GM18907 (cell line): ENCODE results near the gene NEURL4.

Experiments used
- ATAC-seq: cut with Tn5 transposase; IDR thresholded peaks from one replicate; pipeline ENCODE4 v1.9.1; 2021; ENCODE audit warnings: mild to moderate bottlenecking, moderate library complexity; ENCODE audit not compliant: unreplicated experiment

Gene NEURL4

DNA sequence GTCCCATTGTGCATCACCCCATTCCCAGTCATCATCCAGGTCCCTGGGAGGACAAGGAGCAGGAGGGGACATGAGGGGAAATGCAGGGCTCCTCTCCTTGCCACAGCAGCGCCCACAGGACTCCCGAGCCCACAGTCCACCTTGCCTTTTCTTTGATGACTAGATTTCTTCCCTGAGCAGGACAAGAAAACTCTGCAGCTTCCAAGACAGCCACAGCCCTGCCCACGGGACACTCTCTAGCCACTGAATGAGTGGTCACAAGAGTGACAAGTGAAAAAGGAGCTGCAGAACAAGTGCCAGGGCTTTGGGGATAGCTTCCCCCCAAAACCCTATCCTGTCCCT, 4.7 kb downstream of the NEURL4 start:
- no peak for ATAC-seq

DNA sequence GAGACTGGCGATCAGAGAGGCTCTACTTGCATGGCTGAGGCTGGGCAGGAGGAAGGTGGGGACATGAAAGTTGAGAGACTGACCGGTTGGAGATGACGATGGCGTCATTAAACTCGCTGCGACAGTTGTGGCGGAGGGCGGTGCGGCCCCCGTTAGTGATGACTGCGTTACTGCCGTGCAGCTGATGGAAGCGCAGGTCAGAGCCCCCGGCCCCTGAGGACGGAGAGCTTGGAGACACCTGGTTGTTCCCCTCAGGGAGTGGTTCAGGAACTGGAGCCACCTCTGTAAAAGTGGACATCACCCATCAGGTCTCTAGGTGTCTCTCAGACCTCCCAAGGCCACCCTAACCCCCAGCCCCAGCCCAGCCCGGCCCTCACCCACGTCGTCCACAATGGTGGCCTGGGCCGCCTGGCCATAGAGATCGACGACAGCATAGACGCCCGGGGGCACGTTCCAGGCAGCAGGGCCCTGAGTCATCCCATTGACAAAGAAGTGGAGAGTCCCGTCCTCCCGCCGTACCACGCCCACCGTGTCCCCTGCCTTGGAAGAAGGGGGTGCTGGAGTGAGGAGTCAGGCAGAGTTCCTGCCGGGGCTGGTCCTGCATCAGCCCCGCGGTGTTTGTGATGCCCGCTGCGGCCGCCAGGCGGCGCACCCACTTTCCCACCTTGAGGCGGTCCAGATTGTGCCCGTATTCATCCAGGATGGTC, 5.3 kb downstream of the NEURL4 start:
- ATAC-seq: no peak

DNA sequence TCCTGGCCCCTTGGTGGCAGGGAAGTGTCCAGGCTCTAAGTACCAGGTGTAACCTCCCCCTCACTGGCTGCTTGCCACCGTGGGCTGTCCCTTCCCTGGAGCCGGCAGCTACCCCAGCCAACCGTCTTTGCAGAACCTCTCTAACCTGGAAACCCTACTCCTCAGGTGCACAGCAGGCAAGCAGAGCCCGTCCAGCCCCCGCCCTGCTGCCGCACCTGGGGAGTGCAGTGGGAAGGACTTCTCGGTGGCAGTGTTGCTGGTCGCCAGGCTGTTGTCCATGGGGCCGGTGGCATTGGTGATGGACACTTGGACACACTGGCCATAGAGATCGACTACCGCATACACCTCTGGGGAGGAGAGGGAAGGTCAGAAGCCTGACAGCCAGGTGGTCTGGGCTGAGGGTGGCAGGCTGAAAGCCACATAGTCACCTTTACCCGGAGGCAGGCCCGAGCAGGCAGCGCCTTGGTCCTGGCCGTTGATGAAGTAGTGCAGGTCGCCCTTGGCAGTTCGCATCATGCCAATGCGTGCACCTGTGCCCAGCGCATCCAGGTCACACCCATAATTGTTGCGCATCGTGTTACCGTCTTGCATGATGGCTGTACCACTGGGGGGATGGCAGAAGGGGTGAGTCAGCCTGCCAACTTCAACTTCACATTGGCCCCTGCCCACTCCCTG, 6.5 kb downstream of the NEURL4 start:
- ATAC-seq: no peak

DNA sequence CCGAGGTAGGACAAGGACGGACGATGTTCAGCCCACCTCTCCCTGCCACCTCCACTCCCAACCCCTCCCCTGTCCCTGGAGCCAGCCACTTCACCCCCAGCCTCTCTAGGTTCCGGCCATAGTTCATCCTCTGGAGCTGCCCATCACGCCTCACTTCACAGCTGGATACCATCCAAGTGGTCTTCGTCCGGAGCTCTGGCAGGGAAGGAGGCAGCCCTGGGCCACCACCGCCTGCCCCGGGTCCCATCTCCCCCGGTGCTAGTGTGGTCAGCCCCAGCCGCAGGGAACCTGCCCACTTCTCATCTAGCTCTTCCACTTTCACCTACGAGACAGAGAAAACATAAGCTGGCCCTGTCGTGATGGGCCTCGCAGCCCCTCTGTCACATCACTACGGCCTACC, 7.7 kb downstream of the NEURL4 start:
- ATAC-seq: no peak

DNA sequence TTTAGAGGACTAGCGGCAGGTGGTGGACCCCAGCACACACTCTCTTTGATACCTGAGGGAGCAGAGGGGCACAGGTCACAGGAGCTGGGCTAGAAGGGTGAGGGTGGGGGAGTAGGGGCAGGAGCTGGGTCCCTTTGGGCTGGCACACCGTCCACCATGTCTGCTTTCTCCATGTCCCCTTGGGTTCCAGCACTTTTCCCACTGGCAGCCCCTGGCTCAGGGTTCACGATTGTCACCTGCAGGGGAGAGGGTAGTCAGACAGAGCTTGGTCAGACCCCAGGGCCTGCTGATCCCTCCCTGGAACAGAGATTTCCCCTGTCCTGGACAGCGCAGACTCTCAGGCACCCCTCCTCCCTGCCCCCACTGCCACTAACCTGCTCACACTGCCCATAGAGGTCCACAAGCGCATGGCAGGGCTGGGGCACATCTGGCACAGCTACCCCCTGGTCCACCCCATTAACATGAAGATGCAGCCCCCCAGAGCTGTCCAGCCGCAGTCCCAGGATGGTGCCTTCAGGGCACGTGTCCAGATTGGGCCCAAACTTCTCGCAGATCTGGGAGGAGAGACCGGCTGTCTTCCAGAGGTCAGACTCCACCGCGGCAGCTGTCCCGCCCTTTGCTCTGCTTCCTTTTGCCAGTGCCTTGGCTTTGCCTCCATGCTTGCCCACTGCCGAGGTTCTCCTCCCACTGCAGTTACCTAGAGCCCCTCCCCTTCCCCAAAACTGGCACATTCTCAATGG, 10.8 kb downstream of the NEURL4 start:
- no peak for ATAC-seq

DNA sequence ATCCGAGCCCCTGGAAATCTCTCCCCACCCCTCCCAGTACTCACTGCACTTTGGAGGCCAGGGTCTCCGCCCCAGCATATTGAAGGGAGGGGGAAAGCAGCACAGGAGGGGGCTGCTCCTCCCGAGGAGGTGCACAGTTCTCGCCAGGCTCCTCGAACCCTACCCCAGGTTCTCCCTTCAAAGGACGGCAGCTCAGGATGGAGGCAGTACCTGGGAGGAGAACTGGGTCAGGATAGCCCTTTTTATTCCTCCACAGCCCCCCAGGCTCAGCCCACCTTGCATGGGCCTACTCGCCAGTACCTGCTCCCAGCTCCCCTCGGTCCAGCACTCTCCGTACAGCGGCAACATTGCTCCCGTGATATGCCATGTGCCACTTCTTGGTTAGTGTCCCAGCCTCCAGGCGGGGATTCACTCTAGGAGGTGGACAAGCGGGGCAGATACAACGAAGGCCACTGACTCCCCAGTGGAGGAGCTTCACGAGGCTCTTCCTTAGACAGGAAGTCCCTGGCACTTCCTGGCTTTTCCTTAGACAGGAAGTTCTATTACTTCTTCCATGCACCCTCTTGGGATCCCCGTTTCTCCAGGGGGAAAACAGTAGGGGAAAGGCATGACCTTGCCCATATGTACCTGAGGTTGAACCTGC, 11.9 kb downstream of the NEURL4 start:
- no peak for ATAC-seq

DNA sequence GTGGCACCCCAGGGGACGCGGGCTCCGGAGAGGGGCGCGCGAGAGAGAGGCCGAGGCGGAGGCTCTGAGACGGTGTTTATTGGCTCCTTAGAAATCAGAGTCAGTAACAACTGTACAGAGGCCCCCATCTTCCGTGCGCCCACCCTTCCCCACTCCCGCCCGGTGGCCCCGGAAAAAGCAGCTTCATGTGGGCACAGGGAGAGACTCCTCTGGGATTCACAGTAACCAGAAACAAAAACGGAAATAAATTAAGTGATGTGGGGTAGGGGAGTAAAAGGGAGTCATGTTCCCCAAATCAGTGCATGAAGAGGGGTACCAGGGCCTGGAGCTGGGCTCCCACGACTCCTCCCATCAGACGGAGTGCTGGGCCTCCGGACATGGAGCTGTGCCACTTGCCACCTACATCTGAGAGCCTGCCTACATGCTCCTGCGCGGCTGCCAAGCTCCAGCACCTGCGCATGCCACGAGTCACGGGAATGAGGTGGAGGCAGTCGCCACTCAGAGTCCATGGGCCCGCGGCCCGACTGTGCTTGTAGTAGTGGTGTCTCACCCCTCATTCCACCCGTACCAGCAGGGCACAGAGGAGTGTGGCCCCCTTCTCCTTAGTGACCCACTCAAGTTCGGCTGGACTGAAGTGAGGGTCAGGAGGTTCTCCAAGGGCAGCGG, 13.4 kb downstream of the NEURL4 start:
- no peak for ATAC-seq

DNA sequence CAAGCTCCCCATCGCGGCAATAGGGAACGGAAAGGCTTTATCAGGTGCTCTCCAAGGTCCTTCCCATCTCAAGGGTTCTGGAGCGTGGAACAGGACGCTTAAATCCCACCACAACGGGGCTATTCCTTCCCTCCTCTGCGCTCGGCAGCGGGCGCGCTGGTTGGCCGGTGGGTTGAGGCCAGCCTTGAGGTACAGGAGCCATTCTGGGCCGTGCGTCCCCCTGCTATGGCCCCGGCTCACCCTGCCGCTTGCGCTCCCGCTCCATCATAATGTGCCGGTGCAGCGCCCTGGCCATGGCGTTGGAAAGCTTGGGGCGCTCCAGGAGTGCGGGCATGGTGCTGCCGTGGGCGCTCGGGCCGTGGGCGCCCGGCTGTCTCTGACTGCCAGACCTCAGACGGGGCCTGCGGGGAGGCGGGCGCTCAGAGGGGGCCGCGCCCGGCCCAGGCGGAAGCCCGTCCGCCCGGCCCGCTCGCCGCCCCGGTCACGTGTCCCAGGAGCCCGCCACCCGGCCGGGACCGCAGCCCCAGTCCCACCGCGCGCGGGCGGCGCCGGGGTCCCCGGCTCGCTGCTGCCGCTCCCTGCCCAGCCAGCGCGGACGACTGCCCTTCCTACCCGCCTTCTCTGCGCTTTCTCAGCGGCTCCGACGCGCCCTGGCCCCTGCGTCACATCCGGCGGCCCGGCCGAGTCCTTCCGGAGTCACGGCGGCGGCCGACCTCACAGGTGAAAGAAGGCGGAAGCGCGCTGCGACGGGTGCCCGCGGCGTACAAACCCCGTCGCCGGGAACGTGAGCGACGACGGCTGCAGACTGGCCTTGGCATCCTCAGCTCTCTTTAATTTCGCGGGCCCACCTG, 14.2 kb downstream of the NEURL4 start, which contains the start of gene GPS2:
TSS of gene GPS2 (minus strand) at position 642 of the 851 bp plus-strand sequence. CDS start at position 334, 308 bp downstream.
- peak; percentile 61 for ATAC-seq

DNA sequence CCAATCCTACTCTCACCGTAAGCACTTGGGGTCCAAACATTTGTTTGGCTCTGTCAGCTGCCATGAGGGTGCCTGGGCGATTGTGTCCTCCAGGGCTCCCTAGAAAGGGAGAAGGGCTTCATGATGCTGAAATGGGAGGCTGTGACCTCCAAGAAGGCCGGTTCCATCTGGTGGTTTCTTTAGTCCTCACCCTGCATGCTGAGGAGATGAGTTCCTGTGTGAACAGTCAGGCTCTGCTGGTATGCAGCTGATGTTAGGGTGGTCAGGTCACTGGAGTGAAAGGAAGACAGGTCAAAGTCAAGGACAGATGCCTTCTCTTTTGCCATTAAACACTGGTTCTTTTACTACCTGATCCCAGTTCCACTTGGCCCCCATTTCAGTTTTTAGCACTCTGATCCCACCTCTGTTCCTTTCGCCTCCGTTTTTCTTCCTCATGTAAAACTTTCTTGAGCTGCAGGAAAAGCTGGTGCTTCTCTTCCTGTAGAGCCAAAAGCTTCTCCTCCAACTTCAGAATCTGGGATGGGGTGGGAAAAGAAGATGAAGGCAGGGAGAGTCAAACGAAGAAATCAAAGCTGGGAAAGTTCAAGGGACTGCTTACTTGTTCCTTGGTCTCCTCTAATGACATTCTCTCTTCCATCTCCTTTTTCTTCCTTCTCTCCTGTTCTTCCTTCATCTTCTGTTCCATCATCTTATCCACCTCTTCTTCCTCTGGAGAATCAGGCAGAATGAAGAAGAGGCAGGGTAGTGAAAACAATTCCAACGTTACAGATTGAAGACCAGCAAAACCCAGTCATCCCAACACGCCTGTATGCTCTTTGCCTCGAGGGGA, 15.0 kb downstream of the NEURL4 start:
- no peak for ATAC-seq

DNA sequence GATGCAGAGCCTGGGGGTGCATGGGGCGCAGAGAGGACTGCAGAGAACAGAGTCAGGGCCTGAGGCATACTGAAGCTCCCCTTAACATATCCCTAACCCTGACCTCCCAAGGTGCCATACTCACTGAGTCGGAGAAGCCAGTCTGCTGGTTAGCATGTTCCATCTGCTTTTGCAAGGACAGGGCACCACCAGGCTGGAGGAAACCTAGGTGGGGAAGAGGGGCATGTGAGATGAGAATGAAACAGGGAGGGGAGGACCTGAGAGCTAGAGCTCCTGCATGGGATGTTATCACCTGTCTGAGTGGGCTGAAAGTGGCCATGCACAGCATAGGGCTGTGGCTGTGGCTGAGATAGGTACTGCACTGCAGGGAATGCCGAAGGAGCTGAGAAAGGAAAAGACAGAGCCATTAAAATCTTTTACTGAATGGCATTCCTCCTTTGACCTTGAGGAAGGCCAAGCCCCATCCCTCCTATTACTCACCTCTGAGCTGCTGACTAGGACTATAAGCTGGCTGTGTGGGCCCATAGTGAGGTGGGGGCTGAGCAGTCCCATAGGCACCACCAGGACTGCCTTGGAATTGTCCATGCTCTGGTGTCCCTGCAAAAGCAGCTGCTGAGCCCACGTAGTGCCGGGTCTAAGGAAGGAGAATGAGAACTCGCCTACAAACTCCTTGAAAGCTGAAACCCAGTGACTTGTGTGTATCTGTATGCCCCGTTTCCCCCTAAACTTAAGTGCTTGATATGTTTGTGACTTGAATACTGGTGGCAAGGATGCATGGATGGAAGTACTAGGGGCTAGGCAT, 15.8 kb downstream of the NEURL4 start:
- ATAC-seq: no peak

DNA sequence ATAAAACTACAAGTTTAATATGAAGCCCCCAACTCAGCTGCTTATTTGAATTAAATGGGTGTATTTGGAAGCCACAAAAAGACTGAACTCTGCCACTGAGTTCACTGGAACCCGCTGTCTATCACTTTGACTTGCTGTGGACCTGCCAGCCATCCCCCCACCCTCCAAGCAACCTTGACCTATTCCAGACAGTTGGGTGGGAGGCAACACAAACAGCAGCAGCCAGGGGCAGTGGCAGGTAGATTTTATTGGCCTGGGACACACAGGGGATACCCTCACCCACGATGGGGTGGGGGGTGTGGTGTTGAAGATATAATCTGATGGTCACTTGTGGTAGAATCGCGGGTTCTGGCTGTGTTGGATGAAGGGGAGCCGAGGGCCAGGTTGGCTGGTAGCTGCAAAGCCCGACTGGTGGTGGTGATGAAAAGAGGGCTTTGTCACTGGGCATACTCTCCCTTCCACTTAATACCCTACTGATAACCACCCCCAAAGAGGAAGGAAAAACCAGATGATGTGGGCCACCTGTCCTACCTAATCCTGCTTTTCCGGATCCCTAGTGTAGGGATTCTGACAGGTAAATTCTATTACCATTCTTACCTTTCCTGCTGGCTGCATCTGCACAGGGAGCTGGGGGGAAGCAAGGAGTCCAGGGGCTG, 16.6 kb downstream of the NEURL4 start:
- no peak for ATAC-seq

DNA sequence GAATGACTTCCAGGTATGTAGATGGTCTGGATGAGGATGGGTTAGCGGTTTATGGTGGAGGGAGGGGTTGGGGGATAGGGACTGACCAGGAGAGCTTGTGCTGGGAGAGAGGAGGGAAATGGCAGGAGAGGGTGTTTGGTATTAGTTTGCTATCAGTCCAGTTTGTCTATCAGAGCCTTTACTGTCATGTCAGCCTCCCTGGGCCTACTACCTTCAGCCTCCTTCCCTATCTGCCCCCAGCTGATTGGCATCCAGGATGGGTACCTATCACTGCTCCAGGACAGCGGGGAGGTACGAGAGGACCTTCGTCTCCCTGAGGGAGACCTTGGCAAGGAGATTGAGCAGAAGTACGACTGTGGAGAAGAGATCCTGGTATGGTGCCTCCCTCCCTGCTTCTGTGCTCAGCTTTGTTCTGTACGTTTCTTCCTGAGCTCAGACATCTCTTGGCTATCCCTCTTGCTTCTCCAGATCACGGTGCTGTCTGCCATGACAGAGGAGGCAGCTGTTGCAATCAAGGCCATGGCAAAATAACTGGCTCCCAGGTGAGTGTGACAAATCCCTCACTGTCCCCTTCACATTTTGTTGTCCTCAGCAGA, 17.9 kb downstream of the NEURL4 start:
- ATAC-seq: no peak

DNA sequence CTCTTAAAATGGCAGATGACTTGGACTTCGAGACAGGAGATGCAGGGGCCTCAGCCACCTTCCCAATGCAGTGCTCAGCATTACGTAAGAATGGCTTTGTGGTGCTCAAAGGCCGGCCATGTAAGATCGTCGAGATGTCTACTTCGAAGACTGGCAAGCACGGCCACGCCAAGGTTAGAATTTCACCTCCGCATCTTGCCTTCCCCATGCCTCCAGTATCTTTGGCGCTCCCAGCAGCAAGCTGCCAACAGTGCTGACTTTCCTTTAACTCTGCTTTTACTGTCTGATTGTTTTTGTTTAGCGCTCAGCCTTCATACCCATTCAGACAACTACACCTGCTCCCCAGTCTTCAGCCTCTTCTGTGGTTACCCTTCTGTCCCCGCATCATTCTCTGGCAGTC, 19.5 kb downstream of the NEURL4 start:
- ATAC-seq: no peak

DNA sequence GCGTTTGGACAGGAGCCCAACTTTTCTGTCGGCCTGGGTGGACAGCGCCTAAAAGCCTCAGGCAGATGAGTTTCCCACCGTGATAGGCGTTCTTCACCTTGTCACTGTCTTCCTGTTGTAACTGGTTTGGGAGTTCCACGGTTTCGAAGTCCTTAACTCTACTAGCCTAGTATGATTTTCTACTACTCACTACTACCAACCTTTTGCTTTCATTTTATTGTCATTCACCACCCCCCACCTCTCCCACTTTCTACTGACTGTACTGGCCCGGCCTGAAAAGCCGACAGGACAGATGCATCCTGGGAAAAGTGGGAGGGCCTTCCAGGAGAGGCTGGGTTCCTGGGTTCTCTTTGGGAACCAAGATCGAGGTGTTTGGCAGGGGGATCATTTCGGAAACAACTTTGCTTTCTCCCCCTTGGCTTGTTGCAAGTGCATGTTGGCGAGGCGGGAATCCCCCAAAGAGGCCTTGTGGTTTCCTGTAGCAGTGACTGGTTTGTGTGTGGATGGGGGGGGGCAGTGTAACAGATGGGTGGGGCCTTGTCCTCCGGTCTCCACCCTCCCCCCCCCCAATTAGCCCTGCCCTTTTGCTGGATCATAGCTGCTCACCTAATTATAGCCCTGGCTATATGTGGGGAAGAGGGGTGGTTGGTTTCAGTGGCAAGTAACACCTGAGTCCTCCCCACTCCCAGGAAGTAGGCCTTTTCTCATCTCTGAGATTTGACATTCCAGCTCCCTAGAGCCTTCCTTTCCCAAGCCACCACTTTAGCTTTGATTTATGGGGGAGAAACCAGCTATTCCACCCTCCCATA, 20.3 kb downstream of the NEURL4 start:
- peak; percentile 25 for ATAC-seq

DNA sequence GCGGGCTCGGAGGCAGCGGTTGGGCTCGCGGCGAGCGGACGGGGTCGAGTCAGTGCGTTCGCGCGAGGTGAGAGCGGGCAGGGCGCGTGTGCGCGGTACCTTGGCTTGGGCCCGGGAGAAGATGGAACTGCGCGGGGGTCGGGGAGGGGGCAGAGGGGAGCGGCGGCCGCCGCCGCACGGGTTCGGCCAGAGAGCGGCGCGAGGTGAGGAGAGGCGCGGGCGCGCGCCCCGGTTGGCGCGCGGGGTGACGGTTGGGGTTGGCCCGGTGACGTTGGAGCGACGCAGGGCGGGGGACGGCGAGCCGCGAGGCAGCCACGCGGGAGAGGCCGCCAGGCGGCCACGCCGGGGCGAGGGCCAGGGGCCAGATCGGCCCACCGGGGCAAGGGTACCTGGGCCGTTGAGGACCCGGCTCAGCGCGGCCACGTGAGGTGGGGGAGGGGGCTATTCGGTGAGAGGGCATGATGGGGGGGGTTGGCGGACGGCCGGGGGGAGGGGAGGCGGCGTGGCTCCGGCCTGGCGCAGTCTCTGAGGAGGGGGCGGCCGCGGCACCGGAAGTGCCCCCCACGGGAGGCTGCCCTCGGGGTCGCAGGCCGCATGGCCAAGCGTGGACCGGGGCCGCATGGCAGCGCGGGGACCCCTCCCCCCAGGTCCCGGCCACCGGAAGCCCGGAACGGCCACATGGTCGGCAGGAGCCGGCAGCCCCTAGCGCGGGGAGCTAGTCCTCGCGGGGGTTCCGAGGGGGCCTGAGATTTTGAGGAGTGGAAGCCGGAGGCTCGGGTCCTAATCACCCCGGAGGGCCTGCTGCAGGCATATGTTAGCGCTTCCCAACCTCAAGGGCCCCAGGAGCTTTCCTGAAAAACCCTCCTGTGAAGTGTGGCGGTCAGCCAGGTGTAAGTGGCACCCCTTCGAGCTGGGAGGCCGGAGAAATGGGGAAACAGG, 21.2 kb downstream of the NEURL4 start:
- no peak for ATAC-seq
